ENCODE results near the gene C1orf167.
"Not testable (repeated sequence)": the region's sequence is repeated elsewhere in the genome, so short reads cannot be mapped to it uniquely, and the experiment has no call there.

Gene C1orf167

DNA sequence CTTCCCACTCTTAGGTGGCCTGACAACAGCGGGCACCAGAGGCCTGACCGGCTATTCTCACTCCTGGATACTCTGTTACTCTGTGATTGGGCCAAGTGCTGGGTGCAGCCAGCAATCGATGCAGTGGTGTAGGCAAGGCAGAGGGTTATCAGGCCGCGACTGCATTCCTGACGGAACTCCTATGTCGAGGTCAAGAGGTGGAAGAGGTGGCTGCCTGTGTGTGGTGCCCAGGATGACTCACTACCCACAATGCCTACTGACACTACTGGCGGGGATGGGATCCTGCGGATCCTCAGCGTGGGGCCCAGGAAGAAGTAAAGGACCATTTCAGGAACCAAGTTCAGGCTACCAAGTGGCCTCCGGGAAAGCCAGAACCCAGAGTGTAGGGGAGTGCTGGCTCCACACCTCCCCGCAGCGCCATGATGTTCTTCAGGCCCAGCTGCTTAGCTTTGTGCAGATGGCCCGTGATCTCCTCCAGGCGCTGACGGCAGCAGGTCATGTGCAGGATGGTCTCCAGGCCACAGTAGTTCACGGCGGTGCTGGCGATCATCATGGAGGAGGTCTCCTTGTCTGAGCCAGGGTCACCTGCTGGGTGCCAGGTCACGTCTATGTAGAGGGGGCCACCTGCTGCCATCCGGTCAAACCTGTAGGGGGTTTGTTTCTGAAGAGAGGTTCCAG is 38.9 kb downstream of the C1orf167 start:
- DNase-seq (ENCODE audit: low spot score), result no peak

GRCh38 chr1:11802616-11802972 is 40.6 kb downstream of the C1orf167 start:
- no peak for DNase-seq (ENCODE audit: low spot score)

GRCh38 chr1:11802973-11803885 is 41.2 kb downstream of the C1orf167 start:
- peak; percentile 72 for DNase-seq (ENCODE audit: low spot score)

DNA sequence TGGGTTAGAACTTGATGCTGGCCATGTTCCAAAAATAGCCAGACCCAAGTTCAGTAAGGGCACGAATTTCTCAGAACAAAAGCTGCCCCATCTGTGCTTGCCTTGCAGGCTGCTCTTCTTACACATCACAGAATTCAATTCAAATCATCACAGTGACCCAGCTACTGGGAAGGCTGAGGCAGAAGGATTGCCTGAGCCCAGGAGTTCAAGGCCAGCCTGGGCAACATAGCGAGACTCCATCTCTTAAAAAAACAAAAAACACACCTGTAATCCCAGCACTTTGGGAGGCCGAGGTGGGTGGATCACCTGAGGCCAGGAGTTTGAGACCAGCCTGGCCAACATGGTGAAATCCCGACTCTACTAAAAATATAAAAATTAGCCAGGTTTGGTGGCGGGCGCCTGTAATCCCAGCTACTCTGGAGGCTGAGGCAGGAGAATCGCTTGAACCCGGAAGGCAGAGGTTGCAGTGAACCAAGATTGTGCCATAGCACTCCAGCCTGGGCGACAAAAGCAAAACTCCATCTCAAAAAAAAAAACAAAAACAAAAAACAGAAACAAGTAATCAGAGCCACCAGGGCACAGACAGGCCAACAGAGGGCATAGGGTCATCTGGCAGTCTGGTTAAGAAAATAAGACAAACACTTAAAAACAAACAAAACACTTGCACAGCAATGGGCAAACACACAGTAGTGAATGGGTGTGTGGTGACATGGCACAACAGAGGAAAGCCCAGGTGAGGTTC is 42.1 kb downstream of the C1orf167 start:
- DNase-seq (ENCODE audit: low spot score), result not testable (repeated sequence)

- DNase-seq (ENCODE audit: low spot score), result peak; percentile 64
Observed at GRCh38 chr1:11804666-11805421, 42.9 kb downstream of the C1orf167 start.

GRCh38 chr1:11805422-11806306 is 43.7 kb downstream of the C1orf167 start, which contains the start of the genes CLCN6 and MTHFR:
Gene CLCN6 (plus strand): TSS chr1:11806191. CDS start chr1:11806263, 72 bp downstream.
Gene MTHFR (minus strand): TSS chr1:11805964. CDS start chr1:11803116, 2,848 bp downstream.
- peak; percentile 98 for DNase-seq (ENCODE audit: low spot score)

DNA sequence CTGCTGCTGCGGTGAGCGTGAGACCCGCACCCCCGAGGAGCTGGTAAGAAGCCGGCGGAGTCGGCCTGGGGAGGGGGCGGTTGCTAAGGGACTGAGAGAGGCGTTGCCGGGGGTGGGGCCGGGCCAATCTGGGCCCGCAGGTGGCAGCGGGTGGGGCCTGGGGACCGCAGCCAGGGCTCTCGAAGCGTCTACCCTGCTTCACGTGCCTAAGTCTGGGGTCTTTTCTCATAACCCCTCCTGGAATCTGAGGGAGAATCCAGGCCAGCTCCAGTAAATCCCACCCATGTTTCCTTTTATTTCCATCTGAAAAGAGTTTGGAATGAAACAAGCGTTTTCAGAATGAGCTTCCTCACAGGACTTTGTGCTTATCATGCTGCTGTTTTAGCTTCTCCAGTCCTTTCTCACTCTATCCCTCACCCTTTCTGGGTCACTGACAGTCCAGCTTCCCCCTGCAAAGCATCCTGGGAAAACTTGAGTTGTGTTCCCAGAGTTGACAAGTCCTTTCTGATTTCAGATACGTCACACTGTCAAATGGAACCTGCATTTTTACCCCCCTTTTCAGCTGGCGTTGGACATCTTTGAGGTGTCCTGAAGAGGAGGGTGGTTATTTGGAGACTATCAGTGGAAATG is 44.4 kb downstream of the C1orf167 start:
- DNase-seq (ENCODE audit: low spot score), result no peak

GRCh38 chr1:11807133-11807532 is 45.1 kb downstream of the C1orf167 start:
- no peak for DNase-seq (ENCODE audit: low spot score)

GRCh38 chr1:11813021-11813420 is 51.0 kb downstream of the C1orf167 start:
- DNase-seq (ENCODE audit: low spot score), result no peak

- DNase-seq (ENCODE audit: low spot score), result no peak
Observed at GRCh38 chr1:11817192-11817591, 55.2 kb downstream of the C1orf167 start.

DNA sequence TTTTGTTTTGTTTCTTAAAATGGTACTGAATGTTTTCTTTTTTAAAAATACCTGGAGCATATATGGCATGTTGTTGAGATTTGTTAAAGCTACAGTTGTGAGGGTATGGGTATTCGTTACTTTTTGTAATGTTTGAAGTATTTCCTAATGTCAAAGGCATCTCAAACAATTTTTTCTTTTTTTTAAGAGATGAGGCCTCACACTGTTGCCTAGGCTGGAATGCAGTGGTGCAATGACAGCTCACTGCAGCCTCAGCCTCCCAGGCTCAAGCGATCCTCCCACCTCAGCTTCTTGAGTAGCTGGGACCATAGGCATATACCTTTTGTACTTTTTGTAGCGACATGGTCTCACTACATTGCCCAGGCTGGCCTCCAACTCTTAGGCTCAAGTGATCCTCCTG is 60.1 kb downstream of the C1orf167 start:
- no peak for DNase-seq (ENCODE audit: low spot score)

GRCh38 chr1:11823366-11824137 is 61.6 kb downstream of the C1orf167 start:
- no peak for DNase-seq (ENCODE audit: low spot score)

- DNase-seq (ENCODE audit: low spot score), result no peak
Observed at GRCh38 chr1:11825131-11825530, 63.1 kb downstream of the C1orf167 start.

- no peak for DNase-seq (ENCODE audit: low spot score)
Observed at GRCh38 chr1:11826946-11827345, 65.0 kb downstream of the C1orf167 start.

DNA sequence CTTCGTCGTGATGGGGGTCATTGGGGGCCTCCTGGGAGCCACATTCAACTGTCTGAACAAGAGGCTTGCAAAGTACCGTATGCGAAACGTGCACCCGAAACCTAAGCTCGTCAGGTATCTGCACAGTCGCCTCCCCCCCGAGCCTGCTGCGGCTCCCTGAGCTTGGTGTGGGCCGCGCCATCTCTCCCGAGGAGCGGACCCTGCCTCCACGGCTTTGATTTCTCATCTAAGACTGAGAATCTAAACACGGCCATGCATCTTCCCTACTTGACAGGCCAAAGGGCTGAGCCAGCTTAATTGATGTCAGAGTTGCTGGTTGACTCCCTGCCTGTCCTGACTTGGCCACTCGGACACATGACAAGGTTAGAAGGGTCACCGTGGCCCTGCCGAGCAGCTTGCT is 66.5 kb downstream of the C1orf167 start:
- DNase-seq (ENCODE audit: low spot score), result no peak

DNA sequence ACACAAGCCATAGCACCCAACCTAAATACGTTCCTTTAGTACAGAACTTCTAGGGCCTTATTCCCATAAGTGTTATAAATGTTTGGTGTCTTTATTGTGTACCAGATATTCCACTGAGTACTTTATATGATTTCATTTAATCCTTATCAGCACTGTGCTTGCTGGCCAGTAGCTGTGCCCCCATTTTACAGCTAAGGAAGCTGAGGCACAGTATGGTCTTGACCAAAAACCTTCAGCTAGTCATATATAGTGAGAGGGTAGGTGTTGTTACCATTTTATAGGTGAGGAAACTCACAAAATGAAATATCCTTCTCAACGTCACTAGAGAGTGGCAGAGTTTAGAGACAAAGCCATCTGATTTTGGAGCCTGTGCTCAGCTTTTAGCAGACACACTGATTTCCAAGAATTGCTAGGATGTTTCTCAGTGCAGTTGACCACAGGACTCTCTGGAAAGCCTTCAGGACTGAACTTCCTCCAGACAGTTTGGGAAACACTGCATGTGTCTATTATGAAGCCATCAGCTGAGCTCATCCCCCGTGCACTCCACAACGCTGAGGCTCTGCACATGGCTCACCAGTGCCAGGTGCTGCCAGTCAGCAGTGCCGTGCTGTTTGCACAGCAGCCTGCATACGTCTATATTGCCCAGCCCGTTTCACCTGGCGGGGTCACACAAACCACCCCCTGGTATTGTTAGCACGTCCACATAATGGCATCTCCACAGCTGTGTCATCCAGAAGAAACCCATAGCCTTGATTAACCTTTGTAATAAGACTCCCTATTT is 70.1 kb downstream of the C1orf167 start:
- DNase-seq (ENCODE audit: low spot score), result no peak

GRCh38 chr1:11833497-11833896 is 71.5 kb downstream of the C1orf167 start:
- no peak for DNase-seq (ENCODE audit: low spot score)

DNA sequence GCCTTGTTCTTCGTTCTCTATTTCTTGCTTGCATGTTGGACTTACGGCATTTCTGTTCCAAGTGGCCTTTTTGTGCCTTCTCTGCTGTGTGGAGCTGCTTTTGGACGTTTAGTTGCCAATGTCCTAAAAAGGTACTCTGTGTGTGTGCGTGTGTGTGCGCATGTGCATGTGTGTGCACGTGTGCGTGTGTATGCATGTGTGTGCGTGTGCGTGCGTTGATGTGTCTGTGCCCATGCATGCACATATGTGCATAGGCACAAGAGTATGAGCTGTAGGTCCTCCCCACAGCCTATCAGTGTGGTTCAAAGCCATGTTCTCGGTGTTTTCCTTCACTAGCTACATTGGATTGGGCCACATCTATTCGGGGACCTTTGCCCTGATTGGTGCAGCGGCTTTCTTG is 71.9 kb downstream of the C1orf167 start:
- no peak for DNase-seq (ENCODE audit: low spot score)
